BE2C (cell line): ENCODE data around the gene CMTR2.
A peak's percentile ranks its signal among the peaks of the same experiment; 100 is the strongest.
"Not testable (repeated sequence)": the region's sequence is repeated elsewhere in the genome, so short reads cannot be mapped to it uniquely, and the experiment has no call there.

Experiments used
- DNase-seq: peaks from one replicate; pipeline ENCODE4 v3.0.0-alpha.2; 2020
- H3K27me3 ChIP-seq: fragments of 250-450 bp; sonication (Bioruptor Pico); 2 replicates; pipeline ENCODE4 v1.5.1; 2020; ENCODE audit warnings: mild to moderate bottlenecking
- H3K36me3 ChIP-seq: fragments of 250-450 bp; sonication (Bioruptor Pico); 2 replicates; pipeline ENCODE4 v1.5.1; 2020; ENCODE audit warnings: mild to moderate bottlenecking
- H3K4me1 ChIP-seq: fragments of 250-450 bp; sonication (Bioruptor Pico); 2 replicates; pipeline ENCODE4 v1.5.1; 2020
- H3K4me3 ChIP-seq: 2 replicates; pipeline ENCODE4 v1.5.1; 2011; ENCODE audit warnings: low read depth, low read length
- H3K9me3 ChIP-seq: fragments of 250-450 bp; sonication (Bioruptor Pico); 2 replicates; pipeline ENCODE4 v1.5.1; 2020
- CTCF ChIP-seq: IDR thresholded peaks from 2 replicates; pipeline ENCODE4 v1.5.1; 2012; ENCODE audit warnings: mild to moderate bottlenecking, low read depth, low read length

The CMTR2 gene

GRCh38 chr16:71327720-71328119, 38.5 kb upstream of the CMTR2 start:
- no peaks in the 10 kb centered on the region for H3K4me1 ChIP-seq
- no peak for TF ChIP-seq CTCF
- no peaks in the 10 kb centered on the region for H3K9me3 ChIP-seq
- no peak for DNase-seq
- H3K27me3 ChIP-seq, result peaks cover 7% of the 10 kb centered on the region; the same call in 1 of the 2 replicates
- H3K4me3 ChIP-seq, result no peak overlapping the region
- H3K36me3 ChIP-seq, result no peaks in the 10 kb centered on the region

GRCh38 chr16:71319999-71320398, 30.8 kb upstream of the CMTR2 start:
- DNase-seq, result no peak
- Histone ChIP-seq H3K9me3 (no peaks in the 10 kb centered on the region), H3K4me1 (no peaks in the 10 kb centered on the region), H3K27me3 (peaks cover 24% of the 10 kb centered on the region), H3K36me3 (no peaks in the 10 kb centered on the region), H3K4me3 (no peak overlapping the region)
- TF ChIP-seq CTCF, result no peak

DNA sequence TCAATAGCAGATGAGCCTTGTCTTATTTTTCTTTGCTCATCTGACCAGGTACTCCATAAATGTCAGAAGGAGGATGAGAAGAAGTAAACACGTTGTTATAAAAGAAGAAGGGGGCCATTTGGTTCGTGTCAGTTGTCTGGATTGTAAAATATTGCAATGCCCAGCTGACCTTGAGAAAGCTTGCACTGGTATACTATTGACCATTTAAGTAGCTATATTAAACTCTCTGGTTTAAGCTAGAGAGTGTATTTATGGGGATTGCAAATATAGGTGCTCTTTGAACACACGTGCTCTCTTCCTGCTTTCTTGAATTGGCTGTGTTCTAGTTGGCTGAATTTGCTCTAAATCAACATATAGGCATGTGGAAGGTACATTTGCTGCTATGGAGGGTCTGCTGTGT, 26.1 kb upstream of the CMTR2 start:
- no peak for DNase-seq
- H3K4me3 ChIP-seq, result no peak overlapping the region

DNA sequence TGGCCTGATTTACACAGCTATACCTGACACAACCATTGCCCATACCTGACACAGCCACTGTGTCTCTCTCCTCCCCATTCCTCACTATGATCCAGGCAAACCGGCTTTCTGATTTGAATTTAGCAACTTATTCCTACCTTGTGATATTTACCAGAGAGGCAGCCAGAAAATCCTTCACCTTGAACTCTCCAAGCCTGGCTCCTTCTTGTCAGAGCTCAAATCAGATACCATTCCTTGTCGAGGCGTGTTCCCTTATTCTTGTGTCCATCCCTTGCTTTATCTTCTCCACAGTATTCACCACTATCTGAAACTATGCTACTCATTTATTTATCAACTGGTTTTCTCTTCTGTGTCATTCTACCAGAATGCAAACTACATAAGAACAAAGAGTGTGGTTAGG, 24.4 kb upstream of the CMTR2 start:
- peaks cover 12% of the 10 kb centered on the region for H3K27me3 ChIP-seq
- H3K9me3 ChIP-seq, H3K4me1 ChIP-seq, H3K4me3 ChIP-seq, DNase-seq, H3K36me3 ChIP-seq: not testable (repeated sequence)

More for the DNA sequence above, 26.1 kb upstream of the CMTR2 start:
- H3K36me3 ChIP-seq, result no peaks in the 10 kb centered on the region
- no peaks in the 10 kb centered on the region for H3K4me1 ChIP-seq
- TF ChIP-seq CTCF, result no peak
- no peaks in the 10 kb centered on the region for H3K9me3 ChIP-seq
- H3K27me3 ChIP-seq, result peaks cover 13% of the 10 kb centered on the region

- Histone ChIP-seq H3K9me3 (no peaks in the 10 kb centered on the region), H3K4me3 (no peak overlapping the region), H3K27me3 (peaks cover 7% of the 10 kb centered on the region), H3K36me3 (no peaks in the 10 kb centered on the region), H3K4me1 (no peaks in the 10 kb centered on the region)
- TF ChIP-seq CTCF, result peak; percentile 85
- DNase-seq, result peak; percentile 40
Observed at GRCh38 chr16:71311553-71312158, 22.5 kb upstream of the CMTR2 start.

GRCh38 chr16:71303938-71304337, 14.7 kb upstream of the CMTR2 start:
- H3K36me3 ChIP-seq, result no peaks in the 10 kb centered on the region
- H3K4me1 ChIP-seq, result no peaks in the 10 kb centered on the region
- peaks cover 6% of the 10 kb centered on the region; the same call in 1 of the 2 replicates for H3K27me3 ChIP-seq
- H3K4me3 ChIP-seq, result no peak overlapping the region
- DNase-seq, result no peak
- TF ChIP-seq CTCF, result no peak
- H3K9me3 ChIP-seq, result no peaks in the 10 kb centered on the region

GRCh38 chr16:71297341-71297634, 8.1 kb upstream of the CMTR2 start:
- DNase-seq, result peak; percentile 16
- Histone ChIP-seq H3K27me3 (peaks cover 11% of the 10 kb centered on the region), H3K9me3 (no peaks in the 10 kb centered on the region), H3K4me1 (no peaks in the 10 kb centered on the region), H3K36me3 (no peaks in the 10 kb centered on the region), H3K4me3 (no peak overlapping the region)
- no peak for TF ChIP-seq CTCF
